Immature natural killer cell (primary cell): Measurements from ENCODE around the gene WDR83. TPM values are rescaled to one million over a fixed set of nuclear protein-coding genes. Genes with fewer than 3 reads are reported as not detected.
A peak's percentile ranks its signal among the peaks of the same experiment; 100 is the strongest.
"Not testable (repeated sequence)": the region's sequence is repeated elsewhere in the genome, so short reads cannot be mapped to it uniquely, and the experiment has no call there.

Experiments
- DNase-seq, 3 donors: peaks; one replicate each; pipeline ENCODE4 v3.0.0; 2022; ENCODE audit warnings: mixed read lengths in 1 of 3
- H3K27ac Mint-ChIP-seq, 6 donors: one replicate each; pipeline ENCODE4 v1.8.0; 2020; ENCODE audit warnings: mixed read lengths in 6 of 6, mild to moderate bottlenecking in 5 of 6, inconsistent platforms in 4 of 6, moderate library complexity in 3 of 6
- H3K27me3 Mint-ChIP-seq, 3 donors: one replicate each; pipeline ENCODE4 v1.8.0; 2020 to 2021; ENCODE audit warnings: low read depth in 3 of 3, mild to moderate bottlenecking in 3 of 3, mixed read lengths in 3 of 3, moderate library complexity in 3 of 3, inconsistent platforms in 1 of 3
- H3K36me3 Mint-ChIP-seq, 3 donors: one replicate each; pipeline ENCODE4 v1.8.0; 2020; ENCODE audit warnings: mixed read lengths in 3 of 3, inconsistent platforms in 2 of 3, mild to moderate bottlenecking in 2 of 3
- H3K4me1 Mint-ChIP-seq, 2 donors: one replicate each; pipeline ENCODE4 v1.8.0; 2020; ENCODE audit warnings: inconsistent platforms in 2 of 2, mild to moderate bottlenecking in 2 of 2, mixed read lengths in 2 of 2, moderate library complexity in 1 of 2
- H3K4me3 Mint-ChIP-seq, 5 donors: one replicate each; pipeline ENCODE4 v1.8.0; 2020; ENCODE audit warnings: mild to moderate bottlenecking in 5 of 5, mixed read lengths in 5 of 5, inconsistent platforms in 3 of 5, moderate library complexity in 3 of 5
- H3K9me3 Mint-ChIP-seq, 6 donors: one replicate each; pipeline ENCODE4 v1.8.0; 2020; ENCODE audit warnings: mild to moderate bottlenecking in 6 of 6, mixed read lengths in 6 of 6, inconsistent platforms in 4 of 6, moderate library complexity in 3 of 6
- polyA plus RNA-seq, 3 donors: library from polyadenylated mRNA; unstranded; fragments of 300-500 nt; fragmentation: Illumina TruSeq; gene quantifications; one replicate each; pipeline ENCODE4 v1.2.3, GENCODE V29; 2021

Gene WDR83
- polyA plus RNA-seq, 3 donors from 2014 or later = 19.9 to 30.1 (median 23.2) TPM

- Mint-ChIP-seq H3K9me3 (no peaks in the 10 kb centered on the region), H3K27ac (peak overlapping the region; percentile 62 to 97 (median 90)), H3K4me3 (peak overlapping the region; percentile 52 to 99 (median 94)), H3K27me3 (peaks cover 7 to 14% (median 8%) of the 10 kb centered on the region in 3 donors), H3K36me3 (peaks cover 0 to 14% (median 8%) of the 10 kb centered on the region in 3 donors), H3K4me1 (peaks cover 49 to 54% of the 10 kb centered on the region in 2 donors)
- DNase-seq = no peak
These were observed 1.4 kb upstream of the WDR83 start for GRCh38 chr19:12665281-12665573.

- Mint-ChIP-seq H3K4me3 (peak overlapping the region; percentile 90 to 99 (median 98)), H3K36me3 (peaks cover 0 to 11% (median 5%) of the 10 kb centered on the region in 3 donors), H3K27me3 (peaks cover 7 to 14% (median 8%) of the 10 kb centered on the region in 3 donors), H3K27ac (peak overlapping the region; percentile 89 to 97 (median 95)), H3K9me3 (no peaks in the 10 kb centered on the region), H3K4me1 (peaks cover 53 to 54% of the 10 kb centered on the region in 2 donors)
- no peak for DNase-seq
These were observed 839 bp upstream of the WDR83 start for GRCh38 chr19:12665671-12666264.

- Mint-ChIP-seq H3K27ac (peak overlapping the region; percentile 58 to 100 (median 98)), H3K36me3 (peaks cover 4 to 8% (median 5%) of the 10 kb centered on the region in 3 donors), H3K4me3 (peak overlapping the region; percentile 90 to 99 (median 99)), H3K4me1 (peaks cover 57 to 61% of the 10 kb centered on the region in 2 donors), H3K9me3 (no peaks in the 10 kb centered on the region), H3K27me3 (peaks cover 7 to 15% (median 8%) of the 10 kb centered on the region in 3 donors)
- DNase-seq = no peak
These were observed 1.2 kb downstream of the WDR83 start for GRCh38 chr19:12667731-12668302.

DNA sequence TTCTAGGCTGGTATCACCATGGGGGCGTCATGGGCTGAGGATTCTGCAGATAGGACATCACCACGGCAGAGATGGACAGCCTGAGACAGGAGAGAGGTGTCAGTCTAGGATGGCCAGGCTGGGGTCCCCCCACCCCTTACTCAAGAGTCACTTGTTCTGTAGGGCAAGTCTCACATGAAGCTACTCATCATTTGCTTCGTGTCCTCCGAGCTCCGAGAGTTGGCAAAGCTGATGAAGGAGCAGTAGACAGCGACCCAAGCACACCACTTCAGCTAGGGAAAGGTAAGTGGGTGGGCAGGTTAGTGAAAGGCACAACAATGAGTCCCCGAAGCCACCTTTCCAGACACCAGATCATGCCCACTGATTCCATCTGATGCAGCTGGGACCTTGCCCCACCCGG is 1.7 kb downstream of the WDR83 start:
- peaks cover 7 to 13% (median 8%) of the 10 kb centered on the region in 3 donors for H3K27me3 Mint-ChIP-seq
- no peaks in the 10 kb centered on the region for H3K9me3 Mint-ChIP-seq
- no peak for DNase-seq
- peak overlapping the region; percentile 90 to 99 (median 99) for H3K4me3 Mint-ChIP-seq
- peaks cover 57 to 61% of the 10 kb centered on the region in 2 donors for H3K4me1 Mint-ChIP-seq
- peaks cover 0 to 4% (median 4%) of the 10 kb centered on the region in 3 donors for H3K36me3 Mint-ChIP-seq
- H3K27ac Mint-ChIP-seq = peak overlapping the region; percentile 97 to 100 (median 100)

DNA sequence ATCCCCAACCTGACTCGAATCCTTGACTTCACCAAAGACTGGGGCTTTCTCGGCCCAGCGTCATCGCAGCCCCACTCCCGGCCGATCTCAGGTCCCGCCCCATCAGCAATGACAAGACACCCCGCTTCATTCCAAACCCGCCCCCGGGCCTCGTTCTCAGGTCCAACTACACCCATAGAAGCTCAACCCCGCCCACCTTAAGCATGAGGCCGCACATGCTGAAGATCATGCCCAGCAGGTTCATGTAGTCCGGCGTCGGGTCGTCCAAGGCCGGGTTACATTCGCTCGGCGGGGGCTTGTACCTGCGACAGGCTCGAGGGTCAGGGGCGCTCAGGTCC is 2.3 kb downstream of the WDR83 start:
- peaks cover 0 to 4% (median 4%) of the 10 kb centered on the region in 3 donors for H3K36me3 Mint-ChIP-seq
- H3K27ac Mint-ChIP-seq = peak overlapping the region; percentile 97 to 100 (median 100)
- peaks cover 7 to 13% (median 8%) of the 10 kb centered on the region in 3 donors for H3K27me3 Mint-ChIP-seq
- no peaks in the 10 kb centered on the region for H3K9me3 Mint-ChIP-seq
- peak; percentile 61 to 63 (median 62) for DNase-seq
- peaks cover 55 to 61% of the 10 kb centered on the region in 2 donors for H3K4me1 Mint-ChIP-seq
- H3K4me3 Mint-ChIP-seq = peak overlapping the region; percentile 90 to 99 (median 99)

DNA sequence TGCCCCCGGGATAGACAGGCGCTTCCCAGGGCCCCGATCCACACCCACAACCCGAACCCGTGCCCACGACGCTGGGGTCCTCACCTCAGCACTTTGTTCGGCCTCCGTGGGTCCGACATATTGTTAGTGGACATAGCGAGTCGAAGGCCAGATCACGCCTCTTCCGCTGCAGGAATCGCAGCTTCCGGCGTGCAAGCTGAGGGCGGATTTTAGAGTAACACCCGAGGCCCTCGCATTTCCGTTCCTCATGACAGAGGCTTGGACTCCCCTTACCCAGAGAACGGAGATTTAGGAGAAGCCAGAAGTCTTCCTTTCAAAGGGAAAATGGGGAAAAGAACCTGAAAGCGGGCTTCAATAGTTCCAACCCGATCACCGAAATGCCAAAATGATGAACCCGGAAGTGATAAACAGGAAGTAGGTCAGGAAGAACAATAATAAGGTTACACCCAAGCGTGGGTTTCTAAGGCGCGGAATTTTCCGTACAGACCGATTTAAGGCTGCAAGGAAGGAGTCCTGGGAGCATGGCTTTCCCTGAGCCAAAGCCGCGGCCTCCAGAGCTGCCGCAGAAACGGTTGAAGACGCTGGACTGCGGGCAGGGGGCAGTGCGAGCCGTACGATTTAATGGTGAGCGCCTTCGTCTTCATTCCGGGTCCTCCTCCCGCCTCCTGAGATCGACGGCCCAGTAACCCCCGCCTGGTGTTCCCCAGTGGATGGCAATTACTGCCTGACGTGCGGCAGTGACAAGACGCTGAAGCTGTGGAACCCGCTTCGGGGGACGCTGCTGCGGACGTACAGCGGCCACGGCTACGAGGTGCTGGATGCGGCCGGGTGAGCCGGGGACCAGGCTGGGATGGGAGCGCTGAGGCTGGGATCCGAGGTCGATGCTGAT is 2.9 kb downstream of the WDR83 start:
- Mint-ChIP-seq H3K4me3 (peak overlapping the region; percentile 90 to 99 (median 99)), H3K27ac (peak overlapping the region; percentile 97 to 100 (median 100)), H3K9me3 (no peaks in the 10 kb centered on the region), H3K36me3 (peaks cover 0 to 9% (median 4%) of the 10 kb centered on the region in 3 donors), H3K4me1 (peaks cover 56 to 57% of the 10 kb centered on the region in 2 donors), H3K27me3 (peaks cover 7 to 13% (median 8%) of the 10 kb centered on the region in 3 donors)
- DNase-seq = peak; percentile 78 to 84 (median 83)

DNA sequence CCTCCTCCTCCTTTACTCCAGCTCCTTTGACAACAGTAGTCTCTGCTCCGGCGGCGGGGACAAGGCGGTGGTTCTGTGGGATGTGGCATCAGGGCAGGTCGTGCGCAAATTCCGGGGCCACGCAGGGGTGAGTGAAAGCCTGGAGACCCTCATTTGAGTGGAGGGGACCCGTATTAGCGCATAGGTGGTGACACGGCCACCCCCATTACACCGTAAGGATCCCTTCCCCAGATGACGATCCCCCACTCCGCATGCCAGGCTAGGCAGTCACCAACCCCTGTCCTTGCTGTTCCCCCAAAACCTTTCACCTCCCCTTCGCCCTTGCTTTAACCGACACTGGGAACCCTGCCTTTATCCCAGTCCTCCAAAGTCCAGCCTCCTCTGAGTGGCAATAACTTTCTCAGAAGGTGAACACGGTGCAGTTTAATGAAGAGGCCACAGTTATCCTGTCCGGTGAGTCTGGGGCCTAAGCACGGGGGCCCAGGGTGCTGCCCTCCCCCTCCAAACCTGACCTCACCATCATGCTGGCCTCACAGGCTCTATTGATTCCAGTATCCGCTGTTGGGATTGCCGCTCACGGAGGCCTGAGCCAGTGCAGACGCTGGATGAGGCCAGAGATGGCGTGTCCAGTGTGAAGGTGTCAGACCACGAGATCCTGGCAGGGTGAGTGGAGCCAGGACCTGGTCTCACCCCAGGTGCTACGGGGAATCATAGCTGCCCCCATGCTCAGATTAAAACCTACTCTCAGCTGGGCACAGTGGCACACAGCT is 3.7 kb downstream of the WDR83 start:
- H3K36me3 Mint-ChIP-seq = peaks cover 0 to 10% (median 4%) of the 10 kb centered on the region in 3 donors
- peak overlapping the region; percentile 97 to 100 (median 100) for H3K27ac Mint-ChIP-seq
- H3K9me3 Mint-ChIP-seq = no peaks in the 10 kb centered on the region
- H3K4me1 Mint-ChIP-seq = peaks cover 48 to 51% of the 10 kb centered on the region in 2 donors
- DNase-seq = no peak
- peaks cover 7 to 13% (median 8%) of the 10 kb centered on the region in 3 donors for H3K27me3 Mint-ChIP-seq
- H3K4me3 Mint-ChIP-seq = peak overlapping the region; percentile 90 to 99 (median 99)

DNA sequence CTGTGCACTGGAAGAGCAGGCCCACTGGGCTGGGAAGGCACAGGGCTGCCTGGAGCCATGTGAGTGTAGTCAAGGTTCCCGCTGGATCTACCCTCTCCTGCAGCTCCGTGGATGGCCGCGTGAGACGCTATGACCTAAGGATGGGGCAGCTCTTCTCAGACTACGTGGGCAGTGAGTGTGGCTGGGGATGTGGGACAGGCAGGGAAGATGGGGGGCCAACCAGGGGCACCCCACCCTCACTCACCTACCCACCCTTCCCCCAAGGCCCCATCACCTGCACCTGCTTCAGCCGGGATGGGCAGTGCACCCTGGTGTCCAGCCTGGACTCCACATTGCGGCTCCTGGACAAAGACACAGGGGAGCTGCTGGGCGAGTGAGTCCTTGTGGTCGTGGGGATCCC is 6.1 kb downstream of the WDR83 start:
- Mint-ChIP-seq H3K4me3 (no peak overlapping the region), H3K27ac (no peak overlapping the region), H3K9me3 (no peaks in the 10 kb centered on the region), H3K4me1 (peaks cover 38 to 44% of the 10 kb centered on the region in 2 donors), H3K27me3 (peaks cover 5 to 15% (median 9%) of the 10 kb centered on the region in 3 donors), H3K36me3 (peaks cover 4 to 20% (median 12%) of the 10 kb centered on the region in 3 donors)
- DNase-seq = no peak

- Mint-ChIP-seq H3K27ac (peak overlapping the region in 1 of 6 donors; percentile 17), H3K4me1 (peaks cover 27 to 31% of the 10 kb centered on the region in 2 donors)
These were observed 8.8 kb downstream of the WDR83 start for GRCh38 chr19:12675399-12675798.

GRCh38 chr19:12675940-12676339 is 9.3 kb downstream of the WDR83 start:
- Mint-ChIP-seq H3K27me3 (peaks cover 2 to 8% (median 3%) of the 10 kb centered on the region in 3 donors), H3K27ac (peak overlapping the region in 3 of 6 donors; percentile 7 to 72 (median 39)), H3K4me3 (no peak overlapping the region), H3K9me3 (no peaks in the 10 kb centered on the region), H3K36me3 (peaks cover 5 to 26% (median 15%) of the 10 kb centered on the region in 3 donors), H3K4me1 (peaks cover 29 to 31% of the 10 kb centered on the region in 2 donors)
- DNase-seq = no peak

More at GRCh38 chr19:12675399-12675798, 8.8 kb downstream of the WDR83 start:
- peaks cover 1 to 7% (median 3%) of the 10 kb centered on the region in 3 donors for H3K27me3 Mint-ChIP-seq
- peaks cover 4 to 25% (median 15%) of the 10 kb centered on the region in 3 donors for H3K36me3 Mint-ChIP-seq
- H3K9me3 Mint-ChIP-seq = no peaks in the 10 kb centered on the region
- no peak overlapping the region for H3K4me3 Mint-ChIP-seq
- DNase-seq = no peak

DNA sequence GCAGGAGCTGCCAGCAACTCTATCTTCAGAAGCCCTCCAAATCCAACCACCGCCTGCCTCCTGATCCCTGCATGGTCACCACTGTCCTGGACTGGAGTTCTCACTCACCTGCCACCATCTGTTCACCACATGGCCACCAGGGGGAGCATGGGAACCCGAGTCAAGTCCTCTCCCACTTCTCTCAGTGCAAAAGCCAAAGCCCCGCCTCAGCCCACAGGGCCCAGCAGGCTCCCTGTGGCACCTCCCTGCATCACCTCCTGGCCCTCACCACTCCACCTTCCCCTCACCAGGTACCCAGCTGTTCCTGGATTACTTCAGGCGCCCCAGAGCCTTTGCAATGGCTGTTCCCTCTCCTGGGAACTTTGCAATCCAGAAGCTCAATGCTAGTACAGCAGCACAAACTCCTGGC is 9.8 kb downstream of the WDR83 start:
- peak; percentile 69 to 76 (median 70) for DNase-seq
- Mint-ChIP-seq H3K27ac (peak overlapping the region; percentile 7 to 77 (median 49)), H3K27me3 (peaks cover 4 to 12% (median 6%) of the 10 kb centered on the region in 3 donors), H3K4me1 (peaks cover 34 to 35% of the 10 kb centered on the region in 2 donors), H3K4me3 (no peak overlapping the region), H3K36me3 (peaks cover 9 to 30% (median 15%) of the 10 kb centered on the region in 3 donors), H3K9me3 (no peaks in the 10 kb centered on the region)

DNA sequence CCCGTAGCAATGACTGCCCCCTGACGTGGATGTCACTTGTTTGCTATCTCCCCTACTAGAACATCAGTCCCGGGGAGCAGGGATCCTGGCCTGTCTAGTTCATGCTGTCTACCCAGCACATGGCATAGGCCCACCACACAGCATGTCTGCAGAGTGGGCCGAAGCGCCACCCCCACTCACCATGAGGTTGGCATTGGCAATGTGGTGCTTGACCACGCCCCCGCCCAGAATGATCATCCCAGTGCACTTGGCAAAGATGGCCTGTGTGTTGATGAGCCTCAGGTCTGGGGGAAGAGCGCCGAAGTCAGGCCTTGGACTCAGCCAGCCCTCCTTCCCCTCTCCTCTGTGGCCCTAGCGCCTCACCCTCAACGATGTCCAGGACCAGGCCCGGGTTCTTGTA is 10.3 kb downstream of the WDR83 start:
- H3K9me3 Mint-ChIP-seq = no peaks in the 10 kb centered on the region
- peaks cover 9 to 18% (median 10%) of the 10 kb centered on the region in 3 donors for H3K27me3 Mint-ChIP-seq
- peaks cover 9 to 29% (median 14%) of the 10 kb centered on the region in 3 donors for H3K36me3 Mint-ChIP-seq
- H3K27ac Mint-ChIP-seq = peak overlapping the region in 4 of 6 donors; percentile 39 to 77 (median 56)
- H3K4me3 Mint-ChIP-seq = no peak overlapping the region
- DNase-seq = no peak
- peaks cover 33 to 37% of the 10 kb centered on the region in 2 donors for H3K4me1 Mint-ChIP-seq

GRCh38 chr19:12678039-12678438 is 11.4 kb downstream of the WDR83 start:
- Mint-ChIP-seq H3K36me3 (peaks cover 9 to 26% (median 11%) of the 10 kb centered on the region in 3 donors), H3K4me1 (peaks cover 29 to 35% of the 10 kb centered on the region in 2 donors), H3K27me3 (peaks cover 14 to 22% (median 14%) of the 10 kb centered on the region in 3 donors)
- H3K4me3 Mint-ChIP-seq, H3K9me3 Mint-ChIP-seq, H3K27ac Mint-ChIP-seq, DNase-seq: not testable (repeated sequence)
